HepG2 (cell line): ENCODE results near the gene ITGA2. TPM values are rescaled to one million over a fixed set of nuclear protein-coding genes. Genes with fewer than 3 reads are reported as not detected.

Source experiments
- AHR ChIP-seq: IDR thresholded peaks from 2 replicates; pipeline ENCODE4 v1.6.1; 2018; ENCODE audit warnings: missing genetic modification reagents, missing compliant biosample characterization
- CEBPB ChIP-seq: IDR thresholded peaks from 2 replicates; pipeline ENCODE4 v1.6.1; 2011; ENCODE audit warnings: low read depth, low read length, improper control_type of control experiment, borderline replicate concordance
- FOXA3 ChIP-seq: IDR thresholded peaks from 2 replicates; pipeline ENCODE4 v1.6.1; 2016; ENCODE audit warnings: missing genetic modification reagents, missing compliant biosample characterization
- FOXJ3 ChIP-seq: sonication (generic); formaldehyde crosslinking; IDR thresholded peaks from 2 replicates; pipeline ENCODE4 v1.4.0; 2020; ENCODE audit warnings: missing genetic modification reagents, mild to moderate bottlenecking, borderline replicate concordance
- GTF3A ChIP-seq: sonication (generic); formaldehyde crosslinking; conservative IDR thresholded peaks from 2 replicates; pipeline ENCODE4 v1.4.0; 2020; ENCODE audit warnings: mild to moderate bottlenecking, missing genetic modification reagents
- HDAC2 ChIP-seq: sonication (generic); formaldehyde crosslinking; IDR thresholded peaks from 2 replicates; pipeline ENCODE4 v1.4.0; 2020; ENCODE audit warnings: missing genetic modification reagents
- HNF4A ChIP-seq: sonication (generic); formaldehyde crosslinking; IDR thresholded peaks from 2 replicates; pipeline ENCODE4 v1.4.0; 2020; ENCODE audit warnings: missing genetic modification reagents
- ISL2 ChIP-seq: sonication (generic); formaldehyde crosslinking; IDR thresholded peaks from 2 replicates; pipeline ENCODE4 v1.5.0; 2020; ENCODE audit warnings: missing genetic modification reagents
- KLF16 ChIP-seq, 2 experiments: sonication (generic) in 1 of 2; formaldehyde crosslinking in 1 of 2; IDR thresholded peaks; 2 replicates each; pipeline versions ENCODE4 v1.6.1 to v1.8.0; 2016 to 2023; ENCODE audit warnings: missing genetic modification reagents in 2 of 2, missing compliant biosample characterization in 1 of 2
- KLF6 ChIP-seq: IDR thresholded peaks from 2 replicates; pipeline ENCODE4 v1.8.0; 2016; ENCODE audit warnings: missing biosample characterization, missing genetic modification reagents
- MAF1 ChIP-seq: sonication (generic); formaldehyde crosslinking; IDR thresholded peaks from 2 replicates; pipeline ENCODE4 v1.5.0; 2020; ENCODE audit warnings: missing genetic modification reagents, borderline replicate concordance
- MXI1 ChIP-seq: IDR thresholded peaks from 3 replicates; pipeline ENCODE4 v1.6.1; 2012; ENCODE audit warnings: low read depth, low read length, inconsistent platforms, borderline replicate concordance
- NCOA2 ChIP-seq: sonication (generic); formaldehyde crosslinking; IDR thresholded peaks from 2 replicates; pipeline ENCODE4 v1.8.0; 2022; ENCODE audit warnings: inconsistent platforms
- NKX3-1 ChIP-seq: sonication (generic); formaldehyde crosslinking; IDR thresholded peaks from 2 replicates; pipeline ENCODE4 v1.5.0; 2020; ENCODE audit warnings: missing genetic modification reagents
- PBX3 ChIP-seq: sonication (generic); formaldehyde crosslinking; IDR thresholded peaks from 2 replicates; pipeline ENCODE4 v1.8.1; 2023; ENCODE audit warnings: missing genetic modification reagents, inconsistent platforms, borderline replicate concordance
- PCBP2 ChIP-seq: fragments of 200-400 bp; formaldehyde crosslinking; optimal IDR thresholded peaks from 2 replicates; pipeline ENCODE3; 2018; ENCODE audit warnings: low read length, low read depth; ENCODE audit not compliant: poor library complexity, severe bottlenecking
- PRDM15 ChIP-seq: sonication (generic); formaldehyde crosslinking; IDR thresholded peaks from 2 replicates; pipeline ENCODE4 v1.4.0; 2020; ENCODE audit warnings: missing genetic modification reagents
- SALL1 ChIP-seq: sonication (generic); formaldehyde crosslinking; IDR thresholded peaks from 2 replicates; pipeline ENCODE4 v1.8.0; 2022; ENCODE audit warnings: mild to moderate bottlenecking, missing genetic modification reagents
- TEAD3 ChIP-seq: optimal IDR thresholded peaks from 2 replicates; pipeline ENCODE3; 2016; ENCODE audit warnings: borderline replicate concordance
- TGIF2 ChIP-seq: IDR thresholded peaks from 2 replicates; pipeline ENCODE4 v1.6.1; 2016; ENCODE audit warnings: control low read depth, missing compliant biosample characterization
- ZBTB49 ChIP-seq: sonication (generic); formaldehyde crosslinking; IDR thresholded peaks from 2 replicates; pipeline ENCODE4 v1.4.0; 2020; ENCODE audit warnings: missing genetic modification reagents, borderline replicate concordance
- ZNF24 ChIP-seq: fragments of 450-650 bp; IDR thresholded peaks from 2 replicates; pipeline ENCODE4 v1.6.1; 2017; ENCODE audit warnings: antibody characterized with exemption, mild to moderate bottlenecking
- ZNF670 ChIP-seq: sonication (generic); formaldehyde crosslinking; IDR thresholded peaks from 2 replicates; pipeline ENCODE4 v1.8.0; 2022; ENCODE audit warnings: mild to moderate bottlenecking, missing genetic modification reagents, borderline replicate concordance
- ZNF792 ChIP-seq: IDR thresholded peaks from 2 replicates; pipeline ENCODE4 v1.6.1; 2016
- polyA plus RNA-seq, 8 experiments: library from polyadenylated mRNA; depleted of rRNA in 3 of 8; stranded (reverse) in 7 of 8; unstranded in 1 of 8; fragments of >200 nt; fragmentation: Illumina TruSeq in 4 of 8; extraction: Trizol in 4 of 8; gene quantifications; 2 replicates each; pipeline versions ENCODE4 v1.2.1 to v1.2.3, GENCODE V29; 2011 to 2016; ENCODE audit warnings: low read depth in 4 of 8, missing spikeins in 1 of 8, mixed read lengths in 1 of 8; ENCODE audit not compliant: insufficient read depth in 1 of 8
- total RNA-seq, 5 experiments: library from RNA; depleted of rRNA; stranded (reverse); fragments of >200 nt; fragmentation: Illumina TruSeq; extraction: Trizol; gene quantifications; 2 replicates each; pipeline ENCODE4 v1.2.3, GENCODE V29; 2016; ENCODE audit warnings: low read depth in 1 of 5

Gene ITGA2
- total and polyA plus RNA-seq, 2 of the 13 experiments (the other 11 are each of a cell fraction or from before 2014, with no cell fraction given): 15.8 to 58.3 TPM

- TF ChIP-seq PBX3 (CRISPR knock-in tag) (no peak), TGIF2 (CRISPR knock-in tag) (peak; percentile 90), PRDM15 (no peak), AHR (CRISPR knock-in tag) (no peak), GTF3A (CRISPR knock-in tag) (no peak), FOXA3 (CRISPR knock-in tag) (peak; percentile 76), NCOA2 (CRISPR knock-in tag) (peak; percentile 50), TEAD3 (peak; percentile 55), HDAC2 (CRISPR knock-in tag) (peak; percentile 52; the same call in 1 of the 2 replicates), ZNF670 (CRISPR knock-in tag) (no peak), NKX3-1 (CRISPR knock-in tag) (no peak), HNF4A (peak; percentile 42; the same call in 1 of the 2 replicates), ZNF24 (no peak), ZBTB49 (no peak), ISL2 (CRISPR knock-in tag) (peak; percentile 44; the same call in 1 of the 2 replicates), KLF6 (CRISPR knock-in tag) (no peak), FOXJ3 (no peak; the same call in 1 of the 2 replicates), ZNF792 (CRISPR knock-in tag) (0 out of 2 replicates have a peak, but pooled peaks have one; percentile 37), MXI1 (peak; percentile 30; the same call in 1 of the 3 replicates), PCBP2 (no peak), CEBPB (peak; percentile 77; the same call in 1 of the 2 replicates), MAF1 (no peak), KLF16 (CRISPR knock-in tag; IDR thresholded peaks at IDR 0.05) (peak in 1 of 2 experiments; percentile 25; a peak in 1 of 4 replicates), SALL1 (CRISPR knock-in tag) (peak; percentile 69)
Observed at GRCh38 chr5:52997424-52997823, 8.3 kb downstream of the ITGA2 start (continued).
